Measurements from ENCODE around the gene IRF2BPL.

Gene IRF2BPL

DNA sequence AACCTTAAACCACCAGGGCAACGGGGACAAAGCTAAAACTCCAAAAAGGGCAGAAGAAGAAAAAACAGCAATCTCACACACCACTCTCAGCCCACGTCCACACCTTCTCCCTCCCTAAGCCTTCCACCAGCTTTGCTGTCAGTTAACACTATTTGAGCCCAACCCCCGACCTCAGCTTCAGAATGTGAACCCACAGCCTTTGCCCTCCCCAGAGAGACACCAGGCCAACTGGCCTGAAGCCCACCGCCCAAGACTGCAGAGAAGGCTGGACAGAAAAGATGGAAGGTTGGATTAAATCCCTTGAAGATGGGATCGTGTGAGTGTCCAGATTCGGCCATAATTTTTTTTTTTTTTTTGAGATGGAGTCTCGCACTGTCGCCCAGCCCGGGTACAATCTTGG is 22.4 kb downstream of the IRF2BPL start:
- H3K9ac ChIP-seq (ENCODE audit: low read depth, low read length) = no peak overlapping the region
- no peak overlapping the region for H2AFZ ChIP-seq (ENCODE audit: low read depth, low read length)
- no peaks in the 10 kb centered on the region for H3K9me3 ChIP-seq (ENCODE audit: insufficient read depth, low read length, severe bottlenecking)
- H3K27me3 ChIP-seq (ENCODE audit: insufficient read depth, low read length, poor library complexity) = no peaks in the 10 kb centered on the region
- H3K36me3 ChIP-seq (ENCODE audit: insufficient read depth, low read length) = no peaks in the 10 kb centered on the region
- H3K79me2 ChIP-seq (ENCODE audit: insufficient read depth, low read length) = no peaks in the 10 kb centered on the region
- no peak overlapping the region for H3K27ac ChIP-seq (ENCODE audit: low read length)
- no peak for DNase-seq
- no peaks in the 10 kb centered on the region for H4K20me1 ChIP-seq (ENCODE audit: insufficient read depth, low read length)
- H3K4me3 ChIP-seq (ENCODE audit: low read depth in 1 of 2, low read length in 2 of 2) = no peak overlapping the region
- H3K4me1 ChIP-seq (ENCODE audit: insufficient read depth, low read length) = no peaks in the 10 kb centered on the region
- TF ChIP-seq, protein P1, sequence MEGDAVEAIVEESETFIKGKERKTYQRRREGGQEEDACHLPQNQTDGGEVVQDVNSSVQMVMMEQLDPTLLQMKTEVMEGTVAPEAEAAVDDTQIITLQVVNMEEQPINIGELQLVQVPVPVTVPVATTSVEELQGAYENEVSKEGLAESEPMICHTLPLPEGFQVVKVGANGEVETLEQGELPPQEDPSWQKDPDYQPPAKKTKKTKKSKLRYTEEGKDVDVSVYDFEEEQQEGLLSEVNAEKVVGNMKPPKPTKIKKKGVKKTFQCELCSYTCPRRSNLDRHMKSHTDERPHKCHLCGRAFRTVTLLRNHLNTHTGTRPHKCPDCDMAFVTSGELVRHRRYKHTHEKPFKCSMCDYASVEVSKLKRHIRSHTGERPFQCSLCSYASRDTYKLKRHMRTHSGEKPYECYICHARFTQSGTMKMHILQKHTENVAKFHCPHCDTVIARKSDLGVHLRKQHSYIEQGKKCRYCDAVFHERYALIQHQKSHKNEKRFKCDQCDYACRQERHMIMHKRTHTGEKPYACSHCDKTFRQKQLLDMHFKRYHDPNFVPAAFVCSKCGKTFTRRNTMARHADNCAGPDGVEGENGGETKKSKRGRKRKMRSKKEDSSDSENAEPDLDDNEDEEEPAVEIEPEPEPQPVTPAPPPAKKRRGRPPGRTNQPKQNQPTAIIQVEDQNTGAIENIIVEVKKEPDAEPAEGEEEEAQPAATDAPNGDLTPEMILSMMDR (IDR thresholded peaks at IDR 0.05; ENCODE audit: borderline replicate concordance, extremely low read depth, low read length, poor library complexity, severe bottlenecking) = no peak
- no peak for TF ChIP-seq EZH2 (IDR thresholded peaks at IDR 0.05; ENCODE audit: borderline replicate concordance, low read depth, low read length, severe bottlenecking)
- ATAC-seq (ENCODE audit: insufficient read depth, low read depth) = no peak
- no peak overlapping the region for H3K4me2 ChIP-seq (ENCODE audit: insufficient read depth, low read length)

DNA sequence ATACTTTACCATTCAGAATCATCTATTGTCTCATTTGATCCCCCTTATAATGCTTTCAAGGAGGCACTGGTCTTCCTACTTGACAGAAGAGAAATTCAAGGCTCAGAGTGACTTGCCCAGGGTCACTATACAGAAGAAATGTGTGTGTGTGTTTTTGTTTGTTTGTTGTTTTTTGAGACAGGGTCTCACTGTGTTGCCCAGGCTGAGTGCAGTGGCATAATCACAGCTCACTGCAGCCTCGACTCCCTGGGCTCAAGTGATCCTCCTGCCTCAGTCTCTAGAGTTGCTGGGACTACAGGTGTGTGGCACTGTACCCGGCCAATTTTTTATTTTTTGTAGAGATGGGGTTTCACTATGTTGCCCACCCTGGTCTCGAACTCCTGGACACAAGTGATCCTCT is 22.9 kb downstream of the IRF2BPL start:
- H3K4me3 ChIP-seq (ENCODE audit: low read depth in 1 of 2, low read length in 2 of 2) = no peak overlapping the region
- no peak overlapping the region for H3K4me2 ChIP-seq (ENCODE audit: insufficient read depth, low read length)
- no peak overlapping the region for H2AFZ ChIP-seq (ENCODE audit: low read depth, low read length)
- H3K27me3 ChIP-seq (ENCODE audit: insufficient read depth, low read length, poor library complexity) = no peaks in the 10 kb centered on the region
- no peak overlapping the region for H3K9ac ChIP-seq (ENCODE audit: low read depth, low read length)
- TF ChIP-seq, protein P1 (IDR thresholded peaks at IDR 0.05; ENCODE audit: borderline replicate concordance, extremely low read depth, low read length, poor library complexity, severe bottlenecking) = no peak
- no peak for TF ChIP-seq EZH2 (IDR thresholded peaks at IDR 0.05; ENCODE audit: borderline replicate concordance, low read depth, low read length, severe bottlenecking)
- no peaks in the 10 kb centered on the region for H3K9me3 ChIP-seq (ENCODE audit: insufficient read depth, low read length, severe bottlenecking)
- no peaks in the 10 kb centered on the region for H3K79me2 ChIP-seq (ENCODE audit: insufficient read depth, low read length)
- ATAC-seq (ENCODE audit: insufficient read depth, low read depth) (no peak), DNase-seq (no peak)
- H3K36me3 ChIP-seq (ENCODE audit: insufficient read depth, low read length) = no peaks in the 10 kb centered on the region
- H4K20me1 ChIP-seq (ENCODE audit: insufficient read depth, low read length) = no peaks in the 10 kb centered on the region
- H3K27ac ChIP-seq (ENCODE audit: low read length) = no peak overlapping the region
- no peaks in the 10 kb centered on the region for H3K4me1 ChIP-seq (ENCODE audit: insufficient read depth, low read length)

DNA sequence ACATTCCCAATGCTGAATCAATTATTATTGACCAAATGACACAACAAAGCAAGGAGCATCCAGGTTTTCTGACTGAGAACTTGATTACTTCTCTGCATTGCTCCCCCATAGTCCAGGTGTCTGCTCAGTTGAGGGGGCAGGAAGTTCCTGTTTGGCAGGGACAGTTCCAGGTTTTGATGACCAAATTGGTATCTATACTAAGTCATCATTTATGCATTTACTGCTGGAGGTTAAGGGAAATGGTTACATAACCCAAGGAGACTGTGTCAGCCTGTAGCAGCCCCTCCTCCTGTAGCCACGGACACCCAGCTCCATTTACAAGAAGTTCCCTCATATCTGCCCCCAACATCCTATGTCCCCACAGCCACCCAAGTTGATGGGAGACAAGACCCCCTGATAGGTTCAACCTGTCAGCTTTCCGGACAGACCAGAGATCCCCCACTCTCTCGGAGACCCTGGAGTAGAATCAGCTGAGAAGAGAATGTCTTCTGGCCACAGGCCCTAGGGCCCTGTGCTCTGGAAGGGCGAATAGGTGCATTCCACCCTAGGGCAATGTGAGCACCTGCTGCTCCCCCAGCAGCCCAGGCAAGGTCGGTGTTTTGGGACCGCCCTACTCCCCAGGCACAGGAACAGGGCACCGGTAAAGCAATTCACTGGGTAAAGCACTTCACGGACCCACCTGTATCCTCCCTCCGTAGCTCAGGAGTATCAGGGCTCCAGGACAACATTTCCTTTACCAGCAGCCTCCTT is 23.6 kb downstream of the IRF2BPL start:
- no peaks in the 10 kb centered on the region for H4K20me1 ChIP-seq (ENCODE audit: insufficient read depth, low read length)
- H3K27ac ChIP-seq (ENCODE audit: low read length) = no peak overlapping the region
- no peaks in the 10 kb centered on the region for H3K27me3 ChIP-seq (ENCODE audit: insufficient read depth, low read length, poor library complexity)
- H3K36me3 ChIP-seq (ENCODE audit: insufficient read depth, low read length) = no peaks in the 10 kb centered on the region
- no peaks in the 10 kb centered on the region for H3K79me2 ChIP-seq (ENCODE audit: insufficient read depth, low read length)
- no peak overlapping the region for H3K4me3 ChIP-seq (ENCODE audit: low read depth in 1 of 2, low read length in 2 of 2)
- no peak overlapping the region for H3K9ac ChIP-seq (ENCODE audit: low read depth, low read length)
- TF ChIP-seq, protein P1 (IDR thresholded peaks at IDR 0.05; ENCODE audit: borderline replicate concordance, extremely low read depth, low read length, poor library complexity, severe bottlenecking) = no peak
- TF ChIP-seq EZH2 (IDR thresholded peaks at IDR 0.05; ENCODE audit: borderline replicate concordance, low read depth, low read length, severe bottlenecking) = no peak
- no peaks in the 10 kb centered on the region for H3K9me3 ChIP-seq (ENCODE audit: insufficient read depth, low read length, severe bottlenecking)
- no peak for DNase-seq
- no peaks in the 10 kb centered on the region for H3K4me1 ChIP-seq (ENCODE audit: insufficient read depth, low read length)
- no peak for ATAC-seq (ENCODE audit: insufficient read depth, low read depth)
- no peak overlapping the region for H3K4me2 ChIP-seq (ENCODE audit: insufficient read depth, low read length)
- H2AFZ ChIP-seq (ENCODE audit: low read depth, low read length) = no peak overlapping the region

All from DND-41 (cell line).